ENCODE measurements around the gene GPATCH2L. TPM values are rescaled to one million over a fixed set of nuclear protein-coding genes. Genes with fewer than 3 reads are reported as not detected.

The GPATCH2L gene
- total RNA-seq (2014; rRNA removed; shearing (Covaris generic)) = 41.7 and 46.3 TPM in 2 replicates

GRCh38 chr14:76151398-76152332 lies at the start of gene GPATCH2L:
Gene GPATCH2L, plus strand, starts transcription at chr14:76151922. Its CDS starts 2,442 bp downstream, at chr14:76154364.
- peak; percentile 82 to 93 for DNase-seq (ENCODE audit: low read depth in 1 of 2, low spot score in 2 of 2)

GRCh38 chr14:76104802-76105355 lies 46.8 kb upstream of the GPATCH2L start:
- no peaks in the 10 kb centered on the region for H3K36me3 ChIP-seq
- H3K4me3 ChIP-seq = no peak overlapping the region
- no peaks in the 10 kb centered on the region for H3K4me1 ChIP-seq (replicated peaks)
- H3K9me3 ChIP-seq (replicated peaks) = no peaks in the 10 kb centered on the region
- no peak overlapping the region for H3K27ac ChIP-seq
- H3K27me3 ChIP-seq (replicated peaks) = no peaks in the 10 kb centered on the region
- DNase-seq (ENCODE audit: low read depth in 1 of 2, low spot score in 2 of 2) = no peak

More at GRCh38 chr14:76151398-76152332, at the start of gene GPATCH2L:
- Histone ChIP-seq H3K27ac (peak within 1 kb of the TSS; percentile 89), H3K4me3 (peak within 1 kb of the TSS; percentile 81), H3K27me3 (replicated peaks) (no peaks in the 10 kb centered on the region), H3K36me3 (peaks cover 41% of the 10 kb centered on the region), H3K9me3 (replicated peaks) (no peaks in the 10 kb centered on the region), H3K4me1 (replicated peaks) (peaks cover 28% of the 10 kb centered on the region)

GRCh38 chr14:76106188-76106587 lies 45.5 kb upstream of the GPATCH2L start:
- H3K4me3 ChIP-seq = no peak overlapping the region
- H3K27me3 ChIP-seq (replicated peaks) = no peaks in the 10 kb centered on the region
- no peaks in the 10 kb centered on the region for H3K4me1 ChIP-seq (replicated peaks)
- no peak overlapping the region for H3K27ac ChIP-seq
- no peaks in the 10 kb centered on the region for H3K9me3 ChIP-seq (replicated peaks)
- no peak for DNase-seq (ENCODE audit: low read depth in 1 of 2, low spot score in 2 of 2)
- H3K36me3 ChIP-seq = no peaks in the 10 kb centered on the region

GRCh38 chr14:76109087-76109880 lies 42.4 kb upstream of the GPATCH2L start:
- no peaks in the 10 kb centered on the region for H3K9me3 ChIP-seq (replicated peaks)

DNA sequence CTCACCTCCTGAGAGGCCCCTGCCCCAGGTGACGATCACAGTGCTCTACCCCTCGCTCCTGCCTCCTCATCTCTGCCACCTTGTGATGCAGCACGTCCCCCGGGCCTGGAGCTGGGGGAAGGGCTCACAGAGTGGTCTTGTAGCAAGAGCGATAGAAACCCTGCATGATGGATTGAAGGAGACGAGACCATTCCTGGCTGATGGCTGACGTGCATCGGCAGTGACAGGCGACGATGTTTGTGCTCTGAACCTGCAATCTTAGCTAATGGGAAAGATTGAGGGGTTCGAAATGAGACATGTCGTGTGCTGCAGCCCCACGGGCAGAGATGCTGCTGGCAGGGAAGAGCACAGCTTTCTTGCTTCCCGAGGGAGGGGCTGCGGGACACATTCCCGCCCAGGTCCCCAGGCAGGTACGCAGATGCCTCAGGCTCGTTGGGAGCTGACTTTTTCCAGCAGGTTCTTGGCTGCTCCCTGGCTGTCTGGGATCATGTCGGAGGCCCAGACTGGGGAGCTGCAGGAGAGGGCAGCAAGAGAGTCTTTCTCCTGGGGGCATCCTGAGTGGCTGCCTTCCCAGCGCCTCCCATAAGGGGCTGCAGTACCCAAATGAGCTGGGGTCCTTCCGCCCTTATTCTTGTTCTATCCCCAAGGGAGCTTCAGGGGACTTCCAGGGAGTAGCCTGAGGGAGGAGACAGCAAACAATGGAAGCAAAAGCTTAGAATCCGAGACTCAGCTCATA lies 38.7 kb upstream of the GPATCH2L start:
- H3K4me1 ChIP-seq (replicated peaks) = no peaks in the 10 kb centered on the region
- H3K27me3 ChIP-seq (replicated peaks) = no peaks in the 10 kb centered on the region
- H3K9me3 ChIP-seq (replicated peaks) = no peaks in the 10 kb centered on the region
- DNase-seq (ENCODE audit: low read depth in 1 of 2, low spot score in 2 of 2) = no peak
- H3K4me3 ChIP-seq = no peak overlapping the region
- no peaks in the 10 kb centered on the region for H3K36me3 ChIP-seq
- no peak overlapping the region for H3K27ac ChIP-seq

More at GRCh38 chr14:76109087-76109880, 42.4 kb upstream of the GPATCH2L start:
- Histone ChIP-seq H3K27ac (no peak overlapping the region), H3K36me3 (no peaks in the 10 kb centered on the region), H3K4me1 (replicated peaks) (no peaks in the 10 kb centered on the region), H3K27me3 (replicated peaks) (no peaks in the 10 kb centered on the region), H3K4me3 (no peak overlapping the region)
- no peak for DNase-seq (ENCODE audit: low read depth in 1 of 2, low spot score in 2 of 2)

- no peaks in the 10 kb centered on the region for H3K9me3 ChIP-seq (replicated peaks)
- no peak overlapping the region for H3K27ac ChIP-seq
- no peak overlapping the region for H3K4me3 ChIP-seq
- no peak for DNase-seq (ENCODE audit: low read depth in 1 of 2, low spot score in 2 of 2)
- H3K27me3 ChIP-seq (replicated peaks) = no peaks in the 10 kb centered on the region
- H3K36me3 ChIP-seq = no peaks in the 10 kb centered on the region
- H3K4me1 ChIP-seq (replicated peaks) = no peaks in the 10 kb centered on the region
Observed at GRCh38 chr14:76113691-76114090, 38.0 kb upstream of the GPATCH2L start.

- DNase-seq (ENCODE audit: low read depth in 1 of 2, low spot score in 2 of 2) = no peak
- no peaks in the 10 kb centered on the region for H3K4me1 ChIP-seq (replicated peaks)
- no peaks in the 10 kb centered on the region for H3K36me3 ChIP-seq
- no peaks in the 10 kb centered on the region for H3K27me3 ChIP-seq (replicated peaks)
- H3K27ac ChIP-seq = no peak overlapping the region
- no peaks in the 10 kb centered on the region for H3K9me3 ChIP-seq (replicated peaks)
- H3K4me3 ChIP-seq = no peak overlapping the region
Observed at GRCh38 chr14:76115010-76115422, 36.7 kb upstream of the GPATCH2L start.

DNA sequence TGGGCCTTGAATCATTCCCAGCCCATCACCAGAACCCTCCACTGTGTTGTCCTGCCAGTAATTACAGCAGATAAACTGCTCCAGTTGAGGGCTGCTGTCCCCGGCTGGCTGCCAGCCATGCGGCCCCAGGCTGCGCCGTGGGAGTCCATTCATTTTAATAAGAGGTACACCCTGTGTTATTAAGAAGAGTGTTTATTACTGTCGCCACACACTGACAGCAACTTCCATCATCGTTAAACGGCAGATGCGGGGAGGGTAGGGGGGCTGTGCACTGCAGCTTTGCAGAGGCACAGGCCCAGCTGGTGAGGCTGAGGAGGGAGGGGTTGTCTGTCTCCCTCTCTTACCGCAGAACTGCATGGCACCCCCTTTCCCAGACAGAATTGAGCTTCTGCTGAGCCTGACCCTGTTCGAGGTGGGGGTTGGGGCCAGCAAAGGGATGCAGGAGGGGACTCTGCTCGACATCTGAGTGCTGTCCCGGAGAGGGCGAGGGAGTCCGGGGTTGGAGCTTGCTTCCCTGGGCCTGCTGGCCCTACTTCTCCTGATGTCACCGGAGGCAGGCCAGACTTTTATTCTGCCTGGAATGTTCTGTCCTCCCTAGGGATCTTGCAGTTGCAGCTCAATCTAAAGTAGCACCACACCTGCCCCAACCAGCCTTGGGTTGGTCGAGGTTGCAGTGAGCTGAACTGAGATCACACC lies 33.8 kb upstream of the GPATCH2L start:
- no peak for DNase-seq (ENCODE audit: low read depth in 1 of 2, low spot score in 2 of 2)
- no peaks in the 10 kb centered on the region for H3K9me3 ChIP-seq (replicated peaks)
- H3K4me1 ChIP-seq (replicated peaks) = no peaks in the 10 kb centered on the region
- no peaks in the 10 kb centered on the region for H3K27me3 ChIP-seq (replicated peaks)
- H3K4me3 ChIP-seq = no peak overlapping the region
- no peak overlapping the region for H3K27ac ChIP-seq
- H3K36me3 ChIP-seq = no peaks in the 10 kb centered on the region

DNA sequence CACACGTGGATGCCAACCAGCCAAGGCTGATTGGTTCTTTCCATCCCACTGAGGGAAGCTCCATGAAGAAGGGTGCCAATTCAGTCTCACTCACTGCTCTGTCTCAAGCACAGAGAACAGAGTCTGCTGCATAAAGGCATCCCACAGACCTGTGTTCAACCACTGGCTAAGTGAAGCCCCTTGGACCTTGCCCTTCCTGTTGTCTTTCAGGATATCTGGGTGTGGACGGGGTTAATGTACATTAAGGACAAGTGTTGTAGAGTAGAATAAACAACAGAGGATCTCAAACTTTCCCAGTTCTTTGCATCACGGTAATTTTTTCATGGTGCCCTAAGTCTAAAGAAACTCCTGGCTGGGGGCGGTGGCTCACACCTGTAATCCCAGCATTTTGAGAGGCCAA lies 33.1 kb upstream of the GPATCH2L start:
- H3K4me1 ChIP-seq (replicated peaks) = no peaks in the 10 kb centered on the region
- no peaks in the 10 kb centered on the region for H3K27me3 ChIP-seq (replicated peaks)
- H3K9me3 ChIP-seq (replicated peaks) = no peaks in the 10 kb centered on the region
- no peak overlapping the region for H3K27ac ChIP-seq
- no peak overlapping the region for H3K4me3 ChIP-seq
- no peaks in the 10 kb centered on the region for H3K36me3 ChIP-seq
- DNase-seq (ENCODE audit: low read depth in 1 of 2, low spot score in 2 of 2) = no peak

- Histone ChIP-seq H3K27me3 (replicated peaks) (no peaks in the 10 kb centered on the region), H3K4me1 (replicated peaks) (no peaks in the 10 kb centered on the region), H3K4me3 (no peak overlapping the region), H3K9me3 (replicated peaks) (no peaks in the 10 kb centered on the region), H3K36me3 (no peaks in the 10 kb centered on the region), H3K27ac (no peak overlapping the region)
- DNase-seq (ENCODE audit: low read depth in 1 of 2, low spot score in 2 of 2) = no peak
Observed at GRCh38 chr14:76121089-76121748, 30.5 kb upstream of the GPATCH2L start.

DNA sequence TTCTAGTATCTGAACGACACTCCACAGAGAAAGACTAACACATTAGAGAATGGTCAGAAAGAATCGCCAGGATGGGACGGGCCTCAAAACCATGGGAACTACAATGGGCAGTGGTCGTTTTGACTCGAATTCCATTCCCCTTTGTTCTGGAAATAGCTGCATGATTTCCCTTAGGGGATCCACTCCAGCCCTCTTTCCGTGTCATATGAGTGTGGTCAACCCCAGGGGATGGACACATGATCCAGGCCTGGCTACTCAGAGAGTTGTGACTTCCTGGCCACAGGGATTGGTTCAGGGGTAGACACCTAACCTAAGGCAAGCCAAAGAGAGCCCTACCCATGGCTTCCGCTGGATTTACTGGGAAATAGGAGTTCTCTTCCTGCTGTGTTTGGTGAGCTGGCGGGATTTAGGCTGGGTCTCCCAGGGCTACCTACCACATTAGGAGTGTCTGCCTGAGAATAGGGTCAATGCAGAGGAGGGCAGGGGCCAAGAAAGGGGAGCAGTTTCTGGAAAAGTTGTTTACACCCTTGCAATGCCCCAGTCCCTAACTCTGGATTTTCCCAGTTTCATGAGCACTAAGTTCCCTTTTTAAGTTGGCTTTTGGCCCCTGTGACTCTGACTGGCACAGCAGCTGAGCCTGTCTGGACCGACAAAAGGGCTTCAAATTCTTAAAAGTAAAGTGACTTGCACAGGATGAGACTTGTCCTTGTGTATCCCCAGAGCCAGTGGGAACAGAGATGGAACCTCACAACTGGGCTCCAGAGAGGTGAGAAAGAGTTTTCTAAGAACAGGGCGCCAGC lies 28.1 kb upstream of the GPATCH2L start:
- Histone ChIP-seq H3K4me3 (no peak overlapping the region), H3K36me3 (no peaks in the 10 kb centered on the region), H3K4me1 (replicated peaks) (no peaks in the 10 kb centered on the region), H3K27me3 (replicated peaks) (no peaks in the 10 kb centered on the region), H3K9me3 (replicated peaks) (no peaks in the 10 kb centered on the region), H3K27ac (no peak overlapping the region)
- DNase-seq (ENCODE audit: low read depth in 1 of 2, low spot score in 2 of 2) = no peak

DNA sequence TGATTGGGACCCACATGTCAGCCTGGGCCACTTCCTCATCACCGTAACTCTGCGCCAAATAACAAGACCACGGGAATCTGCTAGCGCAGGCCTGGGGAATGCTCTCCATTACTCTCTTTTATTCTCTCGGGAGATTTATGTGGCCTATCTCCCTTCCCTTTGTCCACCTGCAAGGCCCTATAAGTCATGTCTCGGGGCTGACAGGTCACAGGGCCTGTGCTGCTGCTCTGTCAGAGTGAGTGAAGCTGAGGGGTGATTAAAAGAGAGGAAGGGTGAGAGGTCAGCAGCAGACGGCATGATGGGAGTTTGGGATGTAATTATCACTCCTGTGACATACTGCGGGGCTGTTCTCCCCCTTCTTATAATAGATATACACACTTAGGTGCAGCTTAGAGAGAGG lies 26.2 kb upstream of the GPATCH2L start:
- H3K27me3 ChIP-seq (replicated peaks) = no peaks in the 10 kb centered on the region
- no peaks in the 10 kb centered on the region for H3K4me1 ChIP-seq (replicated peaks)
- H3K27ac ChIP-seq = no peak overlapping the region
- no peak for DNase-seq (ENCODE audit: low read depth in 1 of 2, low spot score in 2 of 2)
- no peak overlapping the region for H3K4me3 ChIP-seq
- H3K36me3 ChIP-seq = no peaks in the 10 kb centered on the region
- H3K9me3 ChIP-seq (replicated peaks) = no peaks in the 10 kb centered on the region

All from SJSA1 (cell line).